Ovary (tissue), 3 donors: ENCODE data around the gene ZBTB45.

Source experiments
- CTCF ChIP-seq, 3 donors: fragments of 450-650 bp in 2 of 3; fragments of 200-600 bp in 1 of 3; IDR thresholded peaks; one replicate each; pipeline versions ENCODE4 v1.5.1 to v1.8.0; 2016 to 2022; ENCODE audit warnings: antibody characterized with exemption in 3 of 3, mild to moderate bottlenecking in 1 of 3
- POLR2A ChIP-seq: fragments of 450-650 bp; IDR thresholded peaks from one replicate; pipeline ENCODE4 v1.6.1; 2017; ENCODE audit warnings: antibody characterized with exemption, mild to moderate bottlenecking, moderate library complexity
- donor health status: DM: no; HTN: no; CAD: no.

GRCh38 chr19:58558623-58559274 is 39.1 kb upstream of the ZBTB45 start:
- TF ChIP-seq CTCF (IDR thresholded peaks at IDR 0.05) = no peak
- TF ChIP-seq POLR2A = no peak
